ENCODE measurements around the gene SNAPIN. TPM values are rescaled to one million over a fixed set of nuclear protein-coding genes. Genes with fewer than 3 reads are reported as not detected.

The SNAPIN gene
- total RNA-seq, 2 donors from 2014 or later: 64.9 to 73.0 TPM

GRCh38 chr1:153614189-153614900 lies 44.2 kb upstream of the SNAPIN start:
- TF ChIP-seq POLR2AphosphoS5 (IDR thresholded peaks at IDR 0.05): no peak
- no peak for TF ChIP-seq POLR2A (IDR thresholded peaks at IDR 0.05)
- no peak for TF ChIP-seq CTCF (IDR thresholded peaks at IDR 0.05)
- WGBS: 72% methylated on average over 2 of the region's 2 CpGs
- Histone ChIP-seq H3K36me3 (no peaks in the 10 kb centered on the region), H3K27ac (no peak overlapping the region), H3K27me3 (replicated peaks; ENCODE audit: insufficient read depth) (no peaks in the 10 kb centered on the region), H3K4me1 (replicated peaks) (no peaks in the 10 kb centered on the region), H3K4me3 (no peak overlapping the region), H3K9me3 (no peaks in the 10 kb centered on the region)
- intact Hi-C loops (cut with DNase I): no loop called here
- no peak for DNase-seq (ENCODE audit: low spot score)

GRCh38 chr1:153614906-153615305 lies 43.6 kb upstream of the SNAPIN start:
- intact Hi-C loops (cut with DNase I): no loop called here
- Histone ChIP-seq H3K9me3 (no peaks in the 10 kb centered on the region), H3K27ac (no peak overlapping the region), H3K27me3 (replicated peaks; ENCODE audit: insufficient read depth) (no peaks in the 10 kb centered on the region), H3K4me1 (replicated peaks) (no peaks in the 10 kb centered on the region), H3K4me3 (no peak overlapping the region), H3K36me3 (no peaks in the 10 kb centered on the region)
- DNase-seq (ENCODE audit: low spot score): no peak
- TF ChIP-seq POLR2A (IDR thresholded peaks at IDR 0.05) (no peak), POLR2AphosphoS5 (IDR thresholded peaks at IDR 0.05) (no peak), CTCF (IDR thresholded peaks at IDR 0.05) (no peak)
- 81% methylated on average over 7 of the region's 7 CpGs for WGBS

- no peak for TF ChIP-seq CTCF (IDR thresholded peaks at IDR 0.05)
- no peak for TF ChIP-seq POLR2AphosphoS5 (IDR thresholded peaks at IDR 0.05)
- no peak for TF ChIP-seq POLR2A (IDR thresholded peaks at IDR 0.05)
- DNase-seq (ENCODE audit: low spot score): no peak
- WGBS: 56% methylated on average over 2 of the region's 2 CpGs
- Histone ChIP-seq H3K9me3 (no peaks in the 10 kb centered on the region), H3K27ac (no peak overlapping the region), H3K36me3 (no peaks in the 10 kb centered on the region), H3K4me1 (replicated peaks) (no peaks in the 10 kb centered on the region), H3K4me3 (no peak overlapping the region), H3K27me3 (replicated peaks; ENCODE audit: insufficient read depth) (no peaks in the 10 kb centered on the region)
- intact Hi-C loops (cut with DNase I): no loop called here
Observed at GRCh38 chr1:153615406-153615805, 43.1 kb upstream of the SNAPIN start.

- Histone ChIP-seq H3K4me1 (replicated peaks) (no peaks in the 10 kb centered on the region), H3K36me3 (no peaks in the 10 kb centered on the region), H3K9me3 (no peaks in the 10 kb centered on the region), H3K27me3 (replicated peaks; ENCODE audit: insufficient read depth) (no peaks in the 10 kb centered on the region), H3K27ac (peak within 1 kb of the TSS in 1 of 2 donors; percentile 16), H3K4me3 (no peak within 1 kb of the TSS)
- intact Hi-C loops (cut with DNase I): no loop called here
- TF ChIP-seq POLR2A (IDR thresholded peaks at IDR 0.05) (peak; percentile 37), CTCF (IDR thresholded peaks at IDR 0.05) (no peak), POLR2AphosphoS5 (IDR thresholded peaks at IDR 0.05) (peak; percentile 17)
- DNase-seq (ENCODE audit: low spot score): peak; percentile 60
- WGBS: 56% methylated on average over 10 of the region's 10 CpGs
Observed at GRCh38 chr1:153616144-153616916, 42.2 kb upstream of the SNAPIN start, which contains the start of gene S100A14. TSS of gene S100A14 (minus strand) at chr1:153616325. CDS start at chr1:153615858, 467 bp downstream.
